ENCODE data around the gene FOXO6. TPM values are rescaled to one million over a fixed set of nuclear protein-coding genes. Genes with fewer than 3 reads are reported as not detected.

FOXO6 gene
- total and polyA plus RNA-seq, 2 of the 13 experiments (the other 11 are each of a cell fraction or from before 2014, with no cell fraction given), result 0.13 TPM; not detected in 1

DNA sequence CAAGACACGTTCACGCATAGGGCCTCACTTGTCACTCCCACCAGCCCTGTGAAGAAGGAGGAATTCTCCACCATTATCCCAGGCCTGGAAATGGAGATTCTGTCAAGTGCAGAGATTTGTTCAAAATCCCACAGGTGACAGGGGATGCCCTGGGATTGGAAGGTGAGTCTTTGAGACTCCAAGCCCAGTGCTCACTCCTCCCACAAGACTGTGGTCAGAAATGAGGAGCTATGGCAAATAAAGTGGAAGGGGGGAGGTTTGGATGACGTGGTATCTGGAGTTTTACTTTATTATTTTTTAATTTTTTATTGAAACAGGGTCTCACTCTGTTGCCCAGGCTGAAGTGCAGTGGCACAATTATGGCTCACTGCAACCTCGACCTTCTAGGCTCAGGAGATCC lies 12.8 kb upstream of the FOXO6 start:
- in situ Hi-C loops (cut with HindIII; ENCODE audit: extremely low pct_ligation_motif_present, low pct_unique_long_range_greater_than_20kb), result no loop called here
- TF ChIP-seq, protein P1, sequence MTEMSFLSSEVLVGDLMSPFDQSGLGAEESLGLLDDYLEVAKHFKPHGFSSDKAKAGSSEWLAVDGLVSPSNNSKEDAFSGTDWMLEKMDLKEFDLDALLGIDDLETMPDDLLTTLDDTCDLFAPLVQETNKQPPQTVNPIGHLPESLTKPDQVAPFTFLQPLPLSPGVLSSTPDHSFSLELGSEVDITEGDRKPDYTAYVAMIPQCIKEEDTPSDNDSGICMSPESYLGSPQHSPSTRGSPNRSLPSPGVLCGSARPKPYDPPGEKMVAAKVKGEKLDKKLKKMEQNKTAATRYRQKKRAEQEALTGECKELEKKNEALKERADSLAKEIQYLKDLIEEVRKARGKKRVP (CRISPR knock-in tag; IDR thresholded peaks at IDR 0.05), result no peak
- TF ChIP-seq GFI1 (CRISPR knock-in tag; IDR thresholded peaks at IDR 0.05; ENCODE audit: borderline replicate concordance) (no peak), ZNF7 (CRISPR knock-in tag; IDR thresholded peaks at IDR 0.05) (no peak), ZNF30 (CRISPR knock-in tag; IDR thresholded peaks at IDR 0.05) (no peak), ZNF274 (CRISPR knock-in tag; IDR thresholded peaks at IDR 0.05) (no peak), ZNF569 (CRISPR knock-in tag; IDR thresholded peaks at IDR 0.05; ENCODE audit: borderline replicate concordance) (no peak), FOXA3 (CRISPR knock-in tag; IDR thresholded peaks at IDR 0.05) (no peak)
- TF ChIP-seq, protein P2, sequence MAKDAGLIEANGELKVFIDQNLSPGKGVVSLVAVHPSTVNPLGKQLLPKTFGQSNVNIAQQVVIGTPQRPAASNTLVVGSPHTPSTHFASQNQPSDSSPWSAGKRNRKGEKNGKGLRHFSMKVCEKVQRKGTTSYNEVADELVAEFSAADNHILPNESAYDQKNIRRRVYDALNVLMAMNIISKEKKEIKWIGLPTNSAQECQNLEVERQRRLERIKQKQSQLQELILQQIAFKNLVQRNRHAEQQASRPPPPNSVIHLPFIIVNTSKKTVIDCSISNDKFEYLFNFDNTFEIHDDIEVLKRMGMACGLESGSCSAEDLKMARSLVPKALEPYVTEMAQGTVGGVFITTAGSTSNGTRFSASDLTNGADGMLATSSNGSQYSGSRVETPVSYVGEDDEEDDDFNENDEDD (CRISPR knock-in tag; IDR thresholded peaks at IDR 0.05; ENCODE audit: borderline replicate concordance), result no peak
- TF ChIP-seq, protein P3, sequence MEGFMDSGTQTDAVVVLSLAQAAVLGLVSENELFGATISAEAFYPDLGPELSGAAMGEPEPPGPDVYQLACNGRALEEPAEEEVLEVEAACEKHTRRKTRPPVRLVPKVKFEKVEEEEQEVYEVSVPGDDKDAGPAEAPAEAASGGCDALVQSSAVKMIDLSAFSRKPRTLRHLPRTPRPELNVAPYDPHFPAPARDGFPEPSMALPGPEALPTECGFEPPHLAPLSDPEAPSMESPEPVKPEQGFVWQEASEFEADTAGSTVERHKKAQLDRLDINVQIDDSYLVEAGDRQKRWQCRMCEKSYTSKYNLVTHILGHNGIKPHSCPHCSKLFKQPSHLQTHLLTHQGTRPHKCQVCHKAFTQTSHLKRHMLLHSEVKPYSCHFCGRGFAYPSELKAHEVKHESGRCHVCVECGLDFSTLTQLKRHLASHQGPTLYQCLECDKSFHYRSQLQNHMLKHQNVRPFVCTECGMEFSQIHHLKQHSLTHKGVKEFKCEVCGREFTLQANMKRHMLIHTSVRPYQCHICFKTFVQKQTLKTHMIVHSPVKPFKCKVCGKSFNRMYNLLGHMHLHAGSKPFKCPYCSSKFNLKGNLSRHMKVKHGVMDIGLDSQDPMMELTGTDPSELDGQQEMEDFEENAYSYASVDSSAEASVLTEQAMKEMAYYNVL (CRISPR knock-in tag; IDR thresholded peaks at IDR 0.05; ENCODE audit: borderline replicate concordance), result no peak
- TF ChIP-seq, protein P4, sequence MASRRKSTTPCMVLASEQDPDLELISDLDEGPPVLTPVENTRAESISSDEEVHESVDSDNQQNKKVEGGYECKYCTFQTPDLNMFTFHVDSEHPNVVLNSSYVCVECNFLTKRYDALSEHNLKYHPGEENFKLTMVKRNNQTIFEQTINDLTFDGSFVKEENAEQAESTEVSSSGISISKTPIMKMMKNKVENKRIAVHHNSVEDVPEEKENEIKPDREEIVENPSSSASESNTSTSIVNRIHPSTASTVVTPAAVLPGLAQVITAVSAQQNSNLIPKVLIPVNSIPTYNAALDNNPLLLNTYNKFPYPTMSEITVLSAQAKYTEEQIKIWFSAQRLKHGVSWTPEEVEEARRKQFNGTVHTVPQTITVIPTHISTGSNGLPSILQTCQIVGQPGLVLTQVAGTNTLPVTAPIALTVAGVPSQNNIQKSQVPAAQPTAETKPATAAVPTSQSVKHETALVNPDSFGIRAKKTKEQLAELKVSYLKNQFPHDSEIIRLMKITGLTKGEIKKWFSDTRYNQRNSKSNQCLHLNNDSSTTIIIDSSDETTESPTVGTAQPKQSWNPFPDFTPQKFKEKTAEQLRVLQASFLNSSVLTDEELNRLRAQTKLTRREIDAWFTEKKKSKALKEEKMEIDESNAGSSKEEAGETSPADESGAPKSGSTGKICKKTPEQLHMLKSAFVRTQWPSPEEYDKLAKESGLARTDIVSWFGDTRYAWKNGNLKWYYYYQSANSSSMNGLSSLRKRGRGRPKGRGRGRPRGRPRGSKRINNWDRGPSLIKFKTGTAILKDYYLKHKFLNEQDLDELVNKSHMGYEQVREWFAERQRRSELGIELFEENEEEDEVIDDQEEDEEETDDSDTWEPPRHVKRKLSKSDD (CRISPR knock-in tag; IDR thresholded peaks at IDR 0.05; ENCODE audit: low read depth), result no peak
- TF ChIP-seq, protein P5, sequence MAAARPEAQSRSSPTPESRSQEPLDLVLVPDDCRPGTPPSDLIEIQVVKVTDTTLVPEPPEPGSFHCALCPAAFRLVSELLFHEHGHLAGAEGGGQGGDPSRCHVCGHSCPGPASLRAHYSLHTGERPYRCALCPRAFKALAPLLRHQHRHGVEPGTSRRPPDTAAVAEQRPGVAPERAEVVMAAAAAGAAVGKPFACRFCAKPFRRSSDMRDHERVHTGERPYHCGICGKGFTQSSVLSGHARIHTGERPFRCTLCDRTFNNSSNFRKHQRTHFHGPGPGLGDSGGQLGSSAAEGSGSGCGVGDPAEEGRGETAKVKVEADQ (CRISPR knock-in tag; IDR thresholded peaks at IDR 0.05; ENCODE audit: borderline replicate concordance), result no peak
- ChIA-PET CTCF (ENCODE audit: low intra/inter-chr PET ratio, low total read pairs) (no interaction called here), POLR2A (no interaction called here)
- H4K20me1 ChIP-seq (ENCODE audit: insufficient read depth, low read length), result no peaks in the 10 kb centered on the region
- no peak overlapping the region for H3K27ac ChIP-seq (ENCODE audit: extremely low read length, insufficient read depth, low read length)
- ATAC-seq (no peak), FAIRE-seq (no peak), DNase-seq (ENCODE audit: low spot score) (no peak)
- no peak overlapping the region for H3K4me3 ChIP-seq (replicated peaks in 1 of 3; ENCODE audit: insufficient read depth in 1 of 3, low read depth in 2 of 3, low read length in 3 of 3)
- no TSS peak for BruUV-seq (replicated peaks)
- H3K9me3 ChIP-seq (ENCODE audit: low read length), result no peaks in the 10 kb centered on the region
- intact Hi-C loops (cut with micrococcal nuclease; ENCODE audit: unreplicated experiment), result no loop called here
- no peaks in the 10 kb centered on the region for H3K4me1 ChIP-seq (ENCODE audit: insufficient read depth, low read length)
- no peak overlapping the region for H2AFZ ChIP-seq (ENCODE audit: low read length)
- H3K79me2 ChIP-seq (ENCODE audit: insufficient read depth, low read length), result no peaks in the 10 kb centered on the region
- no peaks in the 10 kb centered on the region for H3K36me3 ChIP-seq (replicated peaks in 1 of 2; ENCODE audit: control insufficient read depth in 1 of 2, insufficient read depth in 2 of 2, low read length in 2 of 2)
- no peaks in the 10 kb centered on the region; a peak in 1 of 5 replicates for H3K27me3 ChIP-seq (ENCODE audit: control insufficient read depth in 1 of 2, insufficient read depth in 2 of 2, low read length in 2 of 2)
- H3K9ac ChIP-seq (ENCODE audit: insufficient read depth, low read depth, low read length), result no peak overlapping the region
- WGBS (ENCODE audit: low lambda C conversion rate), result 27% methylated on average over 4 of the region's 4 CpGs
- H3K4me2 ChIP-seq (ENCODE audit: low read depth, low read length), result no peak overlapping the region

Measured in HepG2 (cell line).